ENCODE results near the gene CELF3.

CELF3 gene

GRCh38 chr1:151716771-151717631 lies at the start of gene CELF3:
TSS of gene CELF3 (minus strand) at chr1:151716803. CDS start at chr1:151716020, 783 bp downstream.
- Histone ChIP-seq H3K4me1 (ENCODE audit: low read length) (peaks cover 14% of the 10 kb centered on the region), H3K27me3 (ENCODE audit: low read depth, low read length) (peaks cover 58% of the 10 kb centered on the region), H2AFZ (ENCODE audit: low read depth, low read length) (no peak within 1 kb of the TSS)

GRCh38 chr1:151763990-151764389 lies 47.4 kb upstream of the CELF3 start:
- Histone ChIP-seq H3K4me1 (ENCODE audit: low read length) (peaks cover 13% of the 10 kb centered on the region), H3K27ac (ENCODE audit: low read length) (peak overlapping the region; percentile 59), H2AFZ (ENCODE audit: low read depth, low read length) (peak overlapping the region; percentile 92), H3K4me2 (ENCODE audit: low read length) (peak overlapping the region; percentile 96), H3K36me3 (replicated peaks; ENCODE audit: low read depth, low read length) (peaks cover 22% of the 10 kb centered on the region), H3K79me2 (ENCODE audit: low read length) (peaks cover 15% of the 10 kb centered on the region), H3K4me3 (ENCODE audit: low read length) (peak overlapping the region; percentile 82), H3K9ac (ENCODE audit: low read length) (peak overlapping the region; percentile 75), H3K27me3 (ENCODE audit: low read depth, low read length) (no peaks in the 10 kb centered on the region), H4K20me1 (ENCODE audit: insufficient read depth, low read length) (no peaks in the 10 kb centered on the region), H3K9me3 (ENCODE audit: insufficient read depth, low read length) (no peaks in the 10 kb centered on the region)
- no peak for TF ChIP-seq CTCF (IDR thresholded peaks at IDR 0.05; ENCODE audit: low read depth, low read length)

More at GRCh38 chr1:151716771-151717631, at the start of gene CELF3:
- no peaks in the 10 kb centered on the region for H3K9me3 ChIP-seq (ENCODE audit: insufficient read depth, low read length)
- H3K36me3 ChIP-seq (replicated peaks; ENCODE audit: low read depth, low read length) = no peaks in the 10 kb centered on the region
- no peak within 1 kb of the TSS for H3K9ac ChIP-seq (ENCODE audit: low read length)
- no peaks in the 10 kb centered on the region for H4K20me1 ChIP-seq (ENCODE audit: insufficient read depth, low read length)
- H3K4me3 ChIP-seq (ENCODE audit: low read length) = no peak within 1 kb of the TSS
- H3K79me2 ChIP-seq (ENCODE audit: low read length) = no peaks in the 10 kb centered on the region
- H3K4me2 ChIP-seq (ENCODE audit: low read length) = no peak within 1 kb of the TSS
- H3K27ac ChIP-seq (ENCODE audit: low read length) = no peak within 1 kb of the TSS
- no peak for TF ChIP-seq CTCF (IDR thresholded peaks at IDR 0.05; ENCODE audit: low read depth, low read length)
- TF ChIP-seq EZH2phosphoT487 (IDR thresholded peaks at IDR 0.05; ENCODE audit: low read depth) = no peak

GRCh38 chr1:151762941-151763921 lies 46.6 kb upstream of the CELF3 start, which contains the start of gene MRPL9:
TSS of gene MRPL9 (minus strand) at chr1:151763496. CDS start at chr1:151763479, 17 bp downstream.
- no peak for TF ChIP-seq EZH2phosphoT487 (IDR thresholded peaks at IDR 0.05; ENCODE audit: low read depth)
- no peak for TF ChIP-seq CTCF (IDR thresholded peaks at IDR 0.05; ENCODE audit: low read depth, low read length)
- peak within 1 kb of the TSS; percentile 92 for H2AFZ ChIP-seq (ENCODE audit: low read depth, low read length)
- H3K27me3 ChIP-seq (ENCODE audit: low read depth, low read length) = no peaks in the 10 kb centered on the region
- H3K9ac ChIP-seq (ENCODE audit: low read length) = peak within 1 kb of the TSS; percentile 75
- peaks cover 15% of the 10 kb centered on the region for H3K79me2 ChIP-seq (ENCODE audit: low read length)
- H4K20me1 ChIP-seq (ENCODE audit: insufficient read depth, low read length) = no peaks in the 10 kb centered on the region
- H3K27ac ChIP-seq (ENCODE audit: low read length) = peak within 1 kb of the TSS; percentile 59
- no peaks in the 10 kb centered on the region for H3K9me3 ChIP-seq (ENCODE audit: insufficient read depth, low read length)
- peak within 1 kb of the TSS; percentile 82 for H3K4me3 ChIP-seq (ENCODE audit: low read length)
- H3K4me2 ChIP-seq (ENCODE audit: low read length) = peak within 1 kb of the TSS; percentile 96
- peaks cover 13% of the 10 kb centered on the region for H3K4me1 ChIP-seq (ENCODE audit: low read length)
- peaks cover 26% of the 10 kb centered on the region for H3K36me3 ChIP-seq (replicated peaks; ENCODE audit: low read depth, low read length)

Data from OCI-LY3 (cell line).